ENCODE results near the gene ZBTB12.

DNA sequence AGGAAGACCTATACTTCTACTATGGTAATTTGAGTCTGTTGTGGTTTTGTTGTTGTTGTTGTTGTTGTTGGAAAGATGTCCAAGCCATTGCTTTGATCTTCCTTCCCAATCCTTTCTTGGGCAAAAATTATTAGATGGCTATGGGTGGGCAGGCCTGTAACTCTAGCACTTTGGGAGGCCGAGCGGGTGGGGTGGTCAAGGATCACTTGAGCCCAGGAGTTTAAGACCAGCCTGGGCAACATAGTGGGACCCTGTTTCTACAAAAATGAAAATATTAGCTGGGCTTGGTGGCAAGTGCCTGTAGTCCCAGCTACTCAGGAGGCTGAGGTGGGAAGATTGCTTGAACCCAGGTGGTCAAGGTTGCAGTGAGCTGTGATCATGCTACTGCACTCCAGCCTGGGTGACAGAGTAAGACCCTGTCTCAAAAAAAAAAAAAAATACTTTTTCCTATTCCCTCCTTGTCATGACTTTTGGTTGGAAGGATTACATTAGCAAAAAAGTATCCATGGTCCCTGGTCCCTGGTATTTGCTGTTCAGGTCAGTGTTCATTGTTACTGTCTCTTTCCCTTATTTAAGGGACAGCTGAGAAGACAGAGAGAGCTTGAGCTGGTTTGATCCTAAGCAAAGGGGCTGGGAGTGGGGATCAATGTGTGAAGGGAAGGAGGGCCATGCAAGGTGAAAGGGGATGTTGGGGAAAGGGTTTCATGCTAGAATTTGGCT lies 51.0 kb downstream of the ZBTB12 start:
- TF ChIP-seq IKZF3 (tag by site-specific recombination; IDR thresholded peaks at IDR 0.05) (no peak), KLF16 (tag by site-specific recombination; IDR thresholded peaks at IDR 0.05) (no peak), EGR2 (tag by site-specific recombination; IDR thresholded peaks at IDR 0.05; ENCODE audit: low read depth) (no peak), ZNF707 (tag by site-specific recombination; IDR thresholded peaks at IDR 0.05) (no peak), ZNF274 (IDR thresholded peaks at IDR 0.05; ENCODE audit: low read length) (no peak), ZNF274 (tag by site-specific recombination; IDR thresholded peaks at IDR 0.05; ENCODE audit: borderline replicate concordance) (no peak)
- TF ChIP-seq, protein P1, sequence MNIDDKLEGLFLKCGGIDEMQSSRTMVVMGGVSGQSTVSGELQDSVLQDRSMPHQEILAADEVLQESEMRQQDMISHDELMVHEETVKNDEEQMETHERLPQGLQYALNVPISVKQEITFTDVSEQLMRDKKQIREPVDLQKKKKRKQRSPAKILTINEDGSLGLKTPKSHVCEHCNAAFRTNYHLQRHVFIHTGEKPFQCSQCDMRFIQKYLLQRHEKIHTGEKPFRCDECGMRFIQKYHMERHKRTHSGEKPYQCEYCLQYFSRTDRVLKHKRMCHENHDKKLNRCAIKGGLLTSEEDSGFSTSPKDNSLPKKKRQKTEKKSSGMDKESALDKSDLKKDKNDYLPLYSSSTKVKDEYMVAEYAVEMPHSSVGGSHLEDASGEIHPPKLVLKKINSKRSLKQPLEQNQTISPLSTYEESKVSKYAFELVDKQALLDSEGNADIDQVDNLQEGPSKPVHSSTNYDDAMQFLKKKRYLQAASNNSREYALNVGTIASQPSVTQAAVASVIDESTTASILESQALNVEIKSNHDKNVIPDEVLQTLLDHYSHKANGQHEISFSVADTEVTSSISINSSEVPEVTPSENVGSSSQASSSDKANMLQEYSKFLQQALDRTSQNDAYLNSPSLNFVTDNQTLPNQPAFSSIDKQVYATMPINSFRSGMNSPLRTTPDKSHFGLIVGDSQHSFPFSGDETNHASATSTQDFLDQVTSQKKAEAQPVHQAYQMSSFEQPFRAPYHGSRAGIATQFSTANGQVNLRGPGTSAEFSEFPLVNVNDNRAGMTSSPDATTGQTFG (tag by site-specific recombination; IDR thresholded peaks at IDR 0.05; ENCODE audit: borderline replicate concordance): no peak
